Measurements from ENCODE around the gene NECTIN1. TPM values are rescaled to one million over a fixed set of nuclear protein-coding genes. Genes with fewer than 3 reads are reported as not detected.

The NECTIN1 gene
- total RNA-seq, 1 donor from 2014 or later, result 10.4 TPM

- Histone ChIP-seq H3K4me3 (no peak overlapping the region), H3K4me1 (no peaks in the 10 kb centered on the region), H3K36me3 (no peaks in the 10 kb centered on the region), H3K27ac (no peak overlapping the region), H3K27me3 (peaks cover 2% of the 10 kb centered on the region), H3K9me3 (no peaks in the 10 kb centered on the region)
- intact Hi-C loops (cut with DNase I), result no loop called here
- ATAC-seq, result no peak
- no peak for TF ChIP-seq CTCF (IDR thresholded peaks at IDR 0.05)
- DNase-seq, result no peak
These were observed 36.6 kb upstream of the NECTIN1 start for GRCh38 chr11:119765628-119766027.

- ATAC-seq (peak; percentile 86), DNase-seq (peak; percentile 70)
- Histone ChIP-seq H3K9me3 (no peaks in the 10 kb centered on the region), H3K4me1 (no peaks in the 10 kb centered on the region), H3K4me3 (no peak overlapping the region), H3K27me3 (peaks cover 7% of the 10 kb centered on the region), H3K36me3 (no peaks in the 10 kb centered on the region), H3K27ac (no peak overlapping the region)
- TF ChIP-seq CTCF (IDR thresholded peaks at IDR 0.05), result no peak
- intact Hi-C loops (cut with DNase I), result no loop called here
These were observed 35.3 kb upstream of the NECTIN1 start for GRCh38 chr11:119764108-119764868.

GRCh38 chr11:119763071-119763728, 34.2 kb upstream of the NECTIN1 start:
- intact Hi-C loops (cut with DNase I), result no loop called here
- peaks cover 7% of the 10 kb centered on the region for H3K27me3 ChIP-seq
- peak; percentile 40 for DNase-seq
- TF ChIP-seq CTCF (IDR thresholded peaks at IDR 0.05), result no peak
- no peak for ATAC-seq
- no peaks in the 10 kb centered on the region for H3K4me1 ChIP-seq
- no peak overlapping the region for H3K27ac ChIP-seq
- H3K9me3 ChIP-seq, result no peaks in the 10 kb centered on the region
- no peak overlapping the region for H3K4me3 ChIP-seq
- no peaks in the 10 kb centered on the region for H3K36me3 ChIP-seq

GRCh38 chr11:119759747-119760412, 30.9 kb upstream of the NECTIN1 start:
- ATAC-seq (no peak), DNase-seq (peak; percentile 18)
- H3K36me3 ChIP-seq, result no peaks in the 10 kb centered on the region
- intact Hi-C loops (cut with DNase I), result no loop called here
- H3K9me3 ChIP-seq, result no peaks in the 10 kb centered on the region
- no peak for TF ChIP-seq CTCF (IDR thresholded peaks at IDR 0.05)
- peaks cover 8% of the 10 kb centered on the region for H3K27me3 ChIP-seq
- no peaks in the 10 kb centered on the region for H3K4me1 ChIP-seq
- no peak overlapping the region for H3K27ac ChIP-seq
- no peak overlapping the region for H3K4me3 ChIP-seq

- H3K4me3 ChIP-seq, result no peak overlapping the region
- H3K27ac ChIP-seq, result no peak overlapping the region
- no peak for TF ChIP-seq CTCF (IDR thresholded peaks at IDR 0.05)
- no peaks in the 10 kb centered on the region for H3K36me3 ChIP-seq
- peaks cover 13% of the 10 kb centered on the region for H3K27me3 ChIP-seq
- no peaks in the 10 kb centered on the region for H3K4me1 ChIP-seq
- no peaks in the 10 kb centered on the region for H3K9me3 ChIP-seq
- no peak for ATAC-seq
- peak; percentile 34 for DNase-seq
- intact Hi-C loops (cut with DNase I), result no loop called here
These were observed 30.3 kb upstream of the NECTIN1 start for GRCh38 chr11:119759324-119759723.
